NOMO-1 (cell line): ENCODE data around the gene C1QBP.
A peak's percentile ranks its signal among the peaks of the same experiment; 100 is the strongest.
"Not testable (repeated sequence)": the region's sequence is repeated elsewhere in the genome, so short reads cannot be mapped to it uniquely, and the experiment has no call there.

Experiments used
- DNase-seq, 2 experiments: peaks; one replicate each; lab custom pipeline; 2025; ENCODE audit not compliant: unreplicated experiment in 2 of 2; lab: John Stamatoyannopoulos, UW

Gene C1QBP

DNA sequence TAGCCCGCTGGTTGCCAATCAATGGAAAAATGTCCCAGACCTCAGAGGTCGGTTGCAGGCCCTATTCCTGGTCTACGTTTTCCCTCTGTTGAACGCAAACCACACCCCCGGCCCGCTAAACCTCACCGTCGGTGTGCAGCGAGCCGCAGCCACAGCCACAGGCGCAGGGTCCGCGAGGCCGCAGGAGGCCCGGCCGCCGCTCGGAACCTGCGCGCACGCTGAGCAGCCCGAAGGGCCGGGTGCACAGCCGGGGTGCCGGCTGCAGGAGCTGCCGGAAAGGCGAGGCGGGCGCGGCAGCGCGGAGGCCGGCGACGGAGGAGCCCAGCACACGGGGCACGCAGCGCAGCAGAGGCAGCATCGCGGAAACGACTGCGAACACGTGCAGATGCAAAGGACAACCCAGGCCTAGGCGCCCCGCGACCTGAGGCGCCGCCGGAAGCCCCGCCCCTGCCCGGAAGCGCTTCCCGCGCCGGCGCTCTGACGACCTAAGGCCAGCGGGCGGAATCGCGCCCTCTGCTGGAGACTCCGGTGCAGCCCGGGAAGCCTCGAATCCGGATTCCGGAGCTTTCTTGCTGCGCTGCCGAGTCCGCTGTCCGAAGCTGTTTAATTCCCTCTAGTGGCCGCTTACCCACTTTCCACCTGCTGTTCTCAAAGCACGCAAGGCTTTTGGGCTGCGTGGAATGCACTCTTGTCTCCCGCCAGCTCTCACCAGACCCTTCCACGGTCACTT, at the start of gene C1QBP:
Gene C1QBP, minus strand, starts transcription at position 440 of the 730 bp plus-strand sequence. Its CDS starts 82 bp downstream, at position 358.
- DNase-seq, result peak; percentile 91 to 95

DNA sequence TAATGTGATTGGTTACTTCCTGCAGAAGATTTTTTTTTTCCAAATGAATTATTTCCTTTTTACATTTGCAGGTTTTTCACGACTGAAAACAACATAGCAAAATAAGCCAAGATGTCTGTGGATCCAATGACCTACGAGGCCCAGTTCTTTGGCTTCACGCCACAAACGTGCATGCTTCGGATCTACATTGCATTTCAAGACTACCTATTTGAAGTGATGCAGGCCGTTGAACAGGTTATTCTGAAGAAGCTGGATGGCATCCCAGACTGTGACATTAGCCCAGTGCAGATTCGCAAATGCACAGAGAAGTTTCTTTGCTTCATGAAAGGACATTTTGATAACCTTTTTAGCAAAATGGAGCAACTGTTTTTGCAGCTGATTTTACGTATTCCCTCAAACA, 49.8 kb upstream of the C1QBP start:
- DNase-seq, result no peak

GRCh38 chr17:5486206-5487124, 47.5 kb upstream of the C1QBP start, which contains the start of gene MIS12:
Gene MIS12 (plus strand): TSS chr17:5486566. CDS start chr17:5488863, 2,297 bp downstream.
- DNase-seq, result peak; percentile 99

- DNase-seq, result no peak
These were observed 46.6 kb upstream of the C1QBP start, which contains the start of gene DERL2 for GRCh38 chr17:5485270-5486205. Gene DERL2 (minus strand): TSS chr17:5486178. CDS start chr17:5486161, 17 bp downstream.

DNA sequence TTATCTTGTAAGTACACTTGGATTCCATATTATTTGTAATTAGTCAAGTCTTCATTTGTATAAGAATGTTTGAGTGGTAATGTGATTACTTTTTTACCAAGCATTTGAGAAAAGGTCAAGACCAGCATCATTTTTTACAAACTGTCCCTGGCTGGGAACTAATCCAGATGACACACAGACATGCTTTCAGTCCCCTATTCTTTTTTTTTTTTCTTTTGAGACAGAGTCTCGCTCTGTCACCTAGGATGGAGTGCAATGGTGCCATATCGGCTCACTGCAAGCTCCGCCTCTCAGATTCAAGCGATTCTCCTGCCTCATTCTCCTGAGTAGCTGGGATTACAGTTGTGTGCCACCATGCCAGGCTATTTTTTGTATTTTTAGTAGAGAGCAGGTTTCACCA, 42.5 kb upstream of the C1QBP start:
- no peak for DNase-seq

DNA sequence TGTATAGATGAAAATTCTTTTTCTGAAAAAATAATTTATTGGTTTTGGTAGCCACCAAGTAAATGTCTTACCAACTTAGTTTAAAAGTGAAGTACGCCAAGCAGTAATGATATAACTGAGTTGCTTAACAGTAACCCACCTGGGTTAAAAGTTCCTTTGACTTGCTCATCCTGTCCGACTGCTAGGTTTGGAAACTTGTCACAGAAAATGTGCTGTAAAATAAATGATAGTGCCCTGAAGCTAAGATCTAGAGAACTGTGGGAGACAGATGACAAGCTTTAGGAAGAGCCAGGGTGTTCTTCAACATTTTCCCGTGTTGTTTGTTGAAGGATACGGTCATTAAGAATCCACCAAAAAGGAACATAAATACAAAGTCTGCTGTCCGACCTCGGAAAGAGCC, 42.0 kb upstream of the C1QBP start:
- DNase-seq, result no peak

- no peak for DNase-seq
These were observed 40.0 kb upstream of the C1QBP start for GRCh38 chr17:5478992-5479391.

GRCh38 chr17:5473906-5474305, 35.0 kb upstream of the C1QBP start:
- DNase-seq, result no peak

- no peak for DNase-seq
These were observed 33.6 kb upstream of the C1QBP start for GRCh38 chr17:5472511-5472910.

DNA sequence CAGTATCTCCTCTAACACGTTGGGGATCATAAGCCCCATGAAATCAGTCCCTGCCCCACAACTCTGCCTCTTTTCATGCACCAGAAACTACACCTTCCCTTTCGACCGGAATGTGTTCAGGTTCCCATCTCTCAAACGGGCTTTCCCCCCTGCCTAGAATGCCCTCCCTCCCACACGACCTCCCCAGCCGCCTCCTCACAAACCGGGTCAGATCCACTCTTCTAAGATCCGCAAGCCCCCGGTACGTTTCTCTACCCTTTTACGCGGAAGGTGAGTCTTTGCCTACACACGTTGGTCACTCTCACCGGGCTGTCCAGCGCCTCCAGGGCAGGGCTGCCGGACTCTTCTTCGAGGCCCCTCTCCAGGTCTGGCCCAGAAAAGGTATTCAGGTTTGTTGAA, 29.1 kb upstream of the C1QBP start:
- no peak for DNase-seq

DNA sequence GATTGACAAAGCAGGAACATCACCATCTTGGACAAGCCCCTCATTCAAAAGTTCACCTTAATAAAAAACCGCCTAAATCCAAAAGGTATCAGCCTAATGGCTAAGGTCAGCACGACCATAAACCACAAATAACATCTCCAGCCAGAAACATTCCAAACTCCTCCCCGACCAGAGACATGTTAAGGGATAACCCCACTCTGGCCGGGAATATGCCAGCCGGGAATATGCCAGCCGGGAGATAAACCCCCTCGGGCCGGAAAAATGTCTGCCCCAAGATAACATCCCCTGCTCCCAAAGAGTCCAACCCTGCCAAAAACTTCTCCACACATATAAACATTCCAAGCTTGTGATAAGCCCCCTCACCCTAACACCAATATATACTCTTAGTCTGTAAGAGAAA, 28.5 kb upstream of the C1QBP start:
- DNase-seq, result no peak

GRCh38 chr17:5466295-5466694, 27.3 kb upstream of the C1QBP start:
- no peak for DNase-seq

DNA sequence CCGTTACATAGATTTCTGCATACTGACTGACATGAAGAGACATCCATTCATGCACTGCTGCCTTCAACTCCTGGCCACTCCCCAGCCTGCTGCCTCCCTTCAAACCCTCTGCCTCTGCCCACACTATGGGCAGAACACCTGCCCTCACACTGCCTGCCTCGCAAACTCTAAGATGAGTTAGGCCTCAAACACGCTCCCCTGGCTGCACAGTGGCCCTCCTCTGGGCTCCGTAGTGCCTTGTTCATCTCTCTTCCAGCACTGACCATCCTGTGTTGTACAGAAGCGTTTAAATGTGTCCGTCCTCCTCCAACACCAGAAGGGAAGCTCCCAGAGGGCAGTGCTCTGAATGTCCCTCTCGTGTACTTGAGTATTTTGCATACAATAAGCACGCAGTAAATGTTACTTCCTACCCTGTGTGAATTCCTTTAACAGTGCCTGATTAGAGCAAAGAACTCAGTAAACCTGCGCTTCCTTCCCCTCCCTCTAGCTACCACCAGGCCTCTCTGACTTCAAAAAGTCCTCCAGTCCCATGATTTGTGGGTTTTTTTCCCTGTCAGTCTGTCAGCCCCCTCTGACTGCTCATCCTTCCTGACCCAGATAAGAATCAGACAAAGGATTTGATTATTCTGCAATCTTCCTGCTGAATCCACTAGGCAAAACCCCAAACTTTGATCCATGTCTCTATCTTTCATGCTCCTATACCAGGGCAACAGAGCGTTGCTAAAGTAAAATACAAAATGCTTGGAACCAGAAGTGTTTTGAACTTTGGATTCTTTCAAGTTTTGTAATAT, 26.0 kb upstream of the C1QBP start:
- DNase-seq, result no peak

- DNase-seq, result no peak
These were observed 7.8 kb upstream of the C1QBP start for GRCh38 chr17:5446786-5447185.

DNA sequence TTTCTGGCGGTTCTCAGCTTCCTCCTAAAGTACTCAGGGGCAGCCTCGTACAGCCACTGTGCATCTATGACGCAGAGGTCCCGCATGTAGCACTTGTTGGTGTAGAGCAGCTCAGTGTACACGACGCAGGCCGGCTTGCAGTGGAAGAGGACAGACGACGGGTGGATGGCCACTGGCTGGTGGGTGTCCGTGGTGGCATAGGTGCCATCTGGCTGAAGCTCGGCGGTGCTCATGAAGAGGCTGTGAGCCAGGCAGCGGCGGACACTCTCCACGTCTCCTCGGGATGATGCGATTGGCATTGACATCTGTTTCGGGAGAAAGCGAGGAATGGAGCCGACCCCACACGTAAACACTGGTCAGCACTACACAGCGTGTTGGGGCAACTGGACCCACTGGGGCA, 5.3 kb upstream of the C1QBP start:
- DNase-seq, result no peak

DNA sequence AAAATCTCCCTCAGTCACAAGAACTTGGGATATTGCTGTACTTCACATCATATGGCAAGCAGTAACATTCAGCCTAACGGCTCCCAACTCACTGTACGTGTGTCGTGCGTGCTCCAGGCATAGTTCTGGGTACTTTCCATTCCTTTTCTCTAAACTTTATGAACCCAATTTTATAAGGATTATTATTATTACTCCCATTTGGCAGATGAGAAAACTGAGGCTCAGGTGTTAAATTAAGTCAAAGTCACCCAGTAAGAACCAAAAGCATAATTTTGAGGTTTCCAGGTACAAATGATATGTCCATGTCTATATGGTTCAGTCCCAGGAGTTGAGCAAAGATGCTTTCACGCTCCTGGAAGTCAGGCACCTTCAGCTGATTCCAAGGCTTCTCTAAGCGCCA, 4.8 kb upstream of the C1QBP start:
- DNase-seq, result no peak

DNA sequence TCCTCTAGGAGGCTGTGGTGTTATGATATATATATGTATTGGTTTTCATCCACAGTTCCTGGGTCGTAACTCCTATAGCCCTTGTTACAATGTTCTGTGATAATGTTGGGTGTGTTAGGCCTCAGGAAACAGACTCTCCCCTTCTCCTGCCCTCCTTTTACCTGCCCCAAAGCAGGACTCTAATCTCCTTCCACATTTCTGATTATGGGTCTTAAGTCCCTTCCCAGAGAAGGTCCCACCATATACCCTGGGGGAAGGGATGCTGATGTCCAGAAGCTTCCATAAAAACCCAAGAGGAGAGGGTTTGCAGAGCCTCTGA, 450 bp upstream of the C1QBP start:
- no peak for DNase-seq

- peak in 1 of 2 experiments; percentile 28 for DNase-seq
These were observed 1.1 kb downstream of the C1QBP start for GRCh38 chr17:5437721-5438317.

- not testable (repeated sequence) for DNase-seq
These were observed 3.1 kb downstream of the C1QBP start for GRCh38 chr17:5435781-5436315.
